HG02798 (cell line): ENCODE results near the gene LOX.

Source experiments
- ATAC-seq: cut with Tn5 transposase; IDR thresholded peaks from one replicate; pipeline ENCODE4 v1.9.1; 2021; ENCODE audit warnings: mild to moderate bottlenecking; ENCODE audit not compliant: unreplicated experiment, poor library complexity

The LOX gene

DNA sequence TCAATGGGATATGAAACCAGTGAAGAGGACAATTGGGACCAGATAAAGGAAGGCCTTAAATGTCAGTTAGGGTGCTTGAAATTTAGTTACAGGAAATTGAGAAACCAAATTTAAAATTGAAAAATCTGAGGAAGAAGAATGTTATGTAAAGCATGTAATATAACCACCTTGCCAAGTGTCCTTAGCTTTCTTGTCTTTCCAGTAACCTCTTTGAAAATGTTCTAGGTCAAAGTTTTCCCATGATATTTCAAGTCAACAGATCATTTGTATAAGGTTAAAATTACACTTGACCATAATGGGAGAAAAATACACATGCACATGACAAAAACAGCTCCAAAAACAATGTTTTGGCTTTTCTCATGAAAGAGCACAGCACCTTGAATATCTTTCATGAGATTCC is 21.1 kb downstream of the LOX start:
- ATAC-seq = no peak

DNA sequence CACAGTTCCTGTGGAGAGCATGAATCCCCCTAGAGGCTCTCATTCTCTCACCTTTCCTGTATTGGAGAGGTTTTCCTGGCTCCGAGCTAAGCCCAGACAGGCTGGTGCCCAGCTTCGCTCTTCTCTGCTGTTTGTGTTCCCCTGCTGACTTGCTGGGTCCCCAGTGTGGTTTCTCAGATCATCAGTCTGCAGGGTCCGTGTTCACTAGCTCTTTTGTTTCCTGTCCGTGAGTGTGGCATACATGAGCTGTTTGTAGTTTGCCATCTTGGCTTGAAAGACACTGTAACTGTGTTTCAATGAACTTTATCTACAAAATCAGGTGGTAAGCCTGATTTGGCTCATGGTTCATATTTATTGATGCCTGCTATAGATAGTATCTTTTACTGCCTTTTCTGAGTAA is 23.8 kb downstream of the LOX start:
- no peak for ATAC-seq

DNA sequence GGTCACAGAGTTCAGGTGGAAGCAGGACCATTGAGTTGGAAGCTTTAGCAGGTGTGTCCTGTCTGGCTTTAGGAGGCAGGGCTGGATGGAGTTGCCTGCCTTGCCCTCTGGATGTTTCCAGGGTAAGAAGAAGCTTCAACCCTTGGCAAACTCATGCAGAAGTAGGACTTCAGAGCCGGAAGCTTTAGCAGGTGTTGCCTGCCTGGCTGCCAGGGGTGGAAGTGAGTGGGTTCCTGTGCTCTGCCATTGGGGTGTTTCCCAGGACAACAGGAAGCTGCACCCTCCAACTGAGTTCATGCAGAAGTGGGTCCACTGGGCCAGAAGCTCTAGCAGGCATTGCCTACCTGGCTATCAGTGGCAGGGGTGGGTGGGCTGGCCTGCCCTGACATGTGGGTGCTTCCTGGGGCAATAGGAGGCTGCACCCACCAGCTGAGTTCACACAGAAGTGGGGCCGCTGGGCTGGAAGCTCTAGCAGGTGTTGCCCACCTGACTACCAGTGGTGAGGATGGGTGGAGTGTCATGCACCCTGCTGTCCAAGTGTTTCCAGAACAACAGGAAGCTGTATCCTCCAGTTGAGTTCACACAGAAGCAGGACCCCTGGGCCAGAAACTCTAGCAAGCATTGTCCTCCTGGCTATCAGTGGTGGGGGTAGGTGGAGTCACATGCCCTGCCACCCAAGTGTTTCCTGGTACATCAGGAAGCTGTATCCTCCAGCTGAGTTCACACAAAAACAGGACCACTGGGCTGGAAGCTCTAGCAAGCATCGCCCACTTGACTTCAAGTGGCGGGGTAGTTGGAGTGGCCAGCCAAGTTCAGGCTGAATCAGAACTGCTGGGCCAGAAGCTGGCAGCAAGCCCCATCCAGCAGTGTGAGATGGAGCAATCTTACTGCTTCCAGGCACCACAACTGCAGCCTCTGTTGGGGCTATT is 24.6 kb downstream of the LOX start:
- no peak for ATAC-seq

- no peak for ATAC-seq
These were observed 26.5 kb downstream of the LOX start for GRCh38 chr5:122051569-122051968.

DNA sequence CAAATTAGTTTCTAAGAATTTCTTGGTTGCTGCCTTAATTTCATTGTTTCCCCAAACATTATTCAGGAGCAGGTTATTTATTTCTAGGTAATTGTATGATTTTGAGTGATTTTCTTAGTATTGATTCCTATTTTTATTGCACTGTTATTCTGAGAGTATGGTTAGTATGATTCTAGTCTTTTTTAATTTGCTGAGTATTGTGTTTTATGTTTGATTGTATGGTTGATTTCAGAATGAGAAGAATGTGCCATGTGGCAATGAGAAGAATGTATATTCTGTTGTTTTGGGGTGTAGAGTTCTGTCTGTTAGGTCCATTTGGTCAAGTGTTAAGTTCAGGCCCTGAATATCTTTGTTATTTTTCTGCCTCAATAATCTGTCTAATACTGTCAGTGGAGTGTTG is 27.1 kb downstream of the LOX start:
- no peak for ATAC-seq

DNA sequence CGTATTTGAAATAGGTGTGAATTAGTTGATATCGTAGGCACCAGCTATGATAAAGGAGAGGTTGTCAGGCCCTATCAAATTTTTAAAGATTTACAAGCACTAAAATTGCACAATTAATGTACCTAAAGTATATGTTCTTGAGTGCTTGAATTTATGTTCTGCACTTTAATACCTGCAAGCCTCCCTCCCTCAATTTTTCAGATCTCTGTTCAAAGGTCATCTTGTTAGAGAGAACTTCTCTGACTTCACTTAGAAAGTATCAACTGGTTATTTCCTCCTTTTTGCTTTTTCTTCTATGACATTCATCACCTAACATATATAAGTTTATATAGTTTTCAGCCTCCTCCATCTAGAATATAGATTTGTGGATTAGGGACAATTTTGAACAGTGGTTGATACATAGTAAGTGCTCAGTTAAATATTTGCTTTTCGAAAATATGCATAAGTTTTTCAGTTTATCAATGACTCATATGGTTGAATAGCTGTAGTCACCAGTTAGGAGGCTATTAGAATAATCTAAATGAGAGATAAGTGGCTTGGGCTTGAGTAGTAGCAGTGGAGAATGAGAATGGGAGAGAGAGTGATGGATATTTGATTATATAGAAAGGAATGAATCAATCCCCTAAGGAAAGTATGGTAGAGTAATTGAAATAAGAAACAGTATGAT is 37.3 kb downstream of the LOX start:
- ATAC-seq = no peak

- ATAC-seq = no peak
These were observed 41.7 kb downstream of the LOX start for GRCh38 chr5:122036326-122036725.

- ATAC-seq = no peak
These were observed 42.1 kb downstream of the LOX start for GRCh38 chr5:122035913-122036312.

DNA sequence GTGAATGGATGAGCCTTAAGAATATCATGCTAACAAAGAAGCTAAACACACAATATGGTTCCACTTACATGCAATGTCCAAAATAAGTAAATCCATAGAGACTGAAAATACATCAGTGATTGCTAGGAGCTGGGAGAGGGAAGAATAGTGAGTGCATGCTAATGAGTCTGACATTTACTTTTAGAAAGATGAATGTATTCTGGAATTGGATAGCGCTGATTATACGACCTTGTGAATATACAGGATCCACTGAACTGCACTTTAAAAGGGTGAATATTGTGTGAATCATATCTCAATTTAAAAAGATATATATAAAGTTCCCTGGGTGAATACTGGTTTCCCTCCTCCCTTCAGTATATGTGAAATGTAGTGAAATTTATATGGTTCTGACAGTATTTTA is 46.2 kb downstream of the LOX start:
- no peak for ATAC-seq

- no peak for ATAC-seq
These were observed 47.8 kb downstream of the LOX start for GRCh38 chr5:122030251-122030650.

DNA sequence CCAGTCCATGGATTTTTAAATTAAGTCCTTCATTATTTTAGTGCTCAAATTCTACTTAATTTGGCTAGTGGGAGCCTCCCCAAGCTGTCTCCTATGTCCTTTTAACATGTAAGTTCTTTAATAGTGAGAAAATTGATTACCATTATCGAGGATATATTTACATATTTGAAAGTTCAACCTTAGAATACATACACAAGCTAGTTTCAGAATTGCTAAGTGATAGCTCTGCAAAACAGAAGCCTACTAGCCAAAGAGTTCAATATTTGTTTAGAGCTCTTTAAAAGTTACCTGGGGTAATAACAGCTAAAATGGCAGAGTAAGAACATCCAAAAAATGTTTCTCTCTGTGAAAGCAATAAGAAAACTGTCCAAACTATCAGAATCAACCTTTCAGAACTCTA is 48.2 kb downstream of the LOX start:
- ATAC-seq = no peak

- peak; percentile 53 for ATAC-seq
These were observed 55.1 kb downstream of the LOX start for GRCh38 chr5:122022966-122023365.

- ATAC-seq = no peak
These were observed 58.0 kb downstream of the LOX start for GRCh38 chr5:122019919-122020590.

- no peak for ATAC-seq
These were observed 62.6 kb downstream of the LOX start for GRCh38 chr5:122015471-122015870.

DNA sequence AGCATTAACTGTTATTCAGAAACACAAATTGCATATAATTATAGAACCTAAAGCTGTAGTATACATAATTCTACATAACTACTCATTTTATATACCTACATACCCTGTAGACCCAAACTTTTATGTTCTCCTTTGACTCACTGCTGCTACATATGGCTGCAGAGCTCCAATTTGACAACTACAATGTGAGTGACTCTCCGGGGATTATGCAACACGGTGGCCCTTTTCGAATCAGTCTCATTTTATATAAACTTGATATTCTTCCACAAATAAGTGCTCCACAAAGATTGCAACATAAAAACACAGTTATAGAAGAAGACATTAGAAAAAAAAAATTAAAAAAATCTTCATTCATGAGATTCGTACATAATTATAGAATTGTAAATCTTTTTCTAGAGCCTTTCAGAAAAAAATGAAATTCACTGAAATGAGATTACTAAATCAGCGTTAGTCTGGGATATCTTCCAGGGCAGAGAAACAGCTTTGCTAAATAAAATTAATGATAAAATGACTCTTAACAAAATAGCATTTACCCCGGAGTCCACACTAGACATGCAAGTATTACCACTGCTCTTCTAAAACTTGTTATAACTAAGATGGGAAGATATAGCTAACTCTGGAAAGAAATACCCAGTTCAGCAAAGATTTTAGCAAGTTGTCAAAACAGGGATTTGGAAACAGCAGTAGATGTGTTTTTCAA is 63.7 kb downstream of the LOX start:
- ATAC-seq = no peak
